Measurements from ENCODE around the gene SGCB.

Gene SGCB

DNA sequence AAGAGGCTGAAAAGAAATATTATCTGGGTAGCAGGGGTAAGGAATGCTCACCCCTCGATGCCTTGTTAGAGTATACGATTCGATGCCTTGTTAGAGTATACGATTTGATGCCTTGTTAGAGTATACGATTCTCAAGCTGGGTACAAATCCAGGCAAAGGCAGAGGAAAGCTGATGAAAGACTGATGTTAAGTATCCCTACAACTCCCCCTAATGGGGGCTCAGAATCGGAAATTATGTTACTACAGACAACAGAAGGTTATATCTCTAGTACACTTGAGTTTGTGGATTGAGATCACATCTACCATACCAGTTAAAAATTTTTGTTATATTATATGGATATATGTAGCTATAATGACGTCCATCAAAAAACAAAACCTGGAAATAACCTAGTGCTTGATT lies 22.7 kb downstream of the SGCB start:
- no peak overlapping the region for H3K27ac ChIP-seq (replicated peaks; ENCODE audit: low read length)
- no peak overlapping the region for H2BK15ac ChIP-seq (ENCODE audit: low read length)
- H3K18ac ChIP-seq (ENCODE audit: low read length), result no peak overlapping the region
- H3K4me1 ChIP-seq (ENCODE audit: control insufficient read depth in 2 of 2, insufficient read depth in 1 of 2, low read depth in 1 of 2, low read length in 2 of 2), result no peaks in the 10 kb centered on the region
- no peak overlapping the region for H3K4me3 ChIP-seq (ENCODE audit: low read length in 2 of 2)
- H2BK120ac ChIP-seq (ENCODE audit: low read depth, low read length), result no peak overlapping the region
- no peaks in the 10 kb centered on the region for H3K27me3 ChIP-seq (ENCODE audit: control insufficient read depth in 3 of 3, insufficient read depth in 3 of 3, low read depth in 1 of 3, low read length in 3 of 3)
- H3K4me2 ChIP-seq (ENCODE audit: insufficient read depth, low read length, poor library complexity, severe bottlenecking), result no peak overlapping the region
- H3K36me3 ChIP-seq (replicated peaks in 1 of 2; ENCODE audit: control insufficient read depth in 2 of 2, insufficient read depth in 2 of 2, low read length in 2 of 2), result peaks cover 0 to 2% of the 10 kb centered on the region in 2 donors
- H3K9ac ChIP-seq (ENCODE audit: low read depth, low read length, poor library complexity), result no peak overlapping the region
- H4K8ac ChIP-seq (ENCODE audit: low read depth, low read length), result no peak overlapping the region
- no peaks in the 10 kb centered on the region for H3K79me1 ChIP-seq (ENCODE audit: low read depth, low read length)
- H3K9me3 ChIP-seq (replicated peaks in 1 of 2; ENCODE audit: control insufficient read depth in 2 of 2, insufficient read depth in 1 of 2, low read depth in 1 of 2, low read length in 2 of 2), result no peaks in the 10 kb centered on the region
- H3K23ac ChIP-seq (ENCODE audit: low read depth, low read length, poor library complexity), result no peak overlapping the region
- peak overlapping the region; percentile 11 for H2AFZ ChIP-seq (ENCODE audit: low read length)
- H2BK12ac ChIP-seq (ENCODE audit: low read length), result no peak overlapping the region
- no peak overlapping the region for H2AK5ac ChIP-seq (ENCODE audit: low read depth, low read length)
- H4K91ac ChIP-seq (ENCODE audit: low read depth, low read length, poor library complexity), result no peak overlapping the region
- H2BK5ac ChIP-seq (ENCODE audit: low read length), result no peak overlapping the region
- no peak overlapping the region for H3K4ac ChIP-seq (ENCODE audit: low read length)
- no CpG with 5 or more reads among the region's 7 CpGs for WGBS, 2 donors (ENCODE audit: extremely low coverage in 2 of 2, insufficient read length in 2 of 2, insufficient replicate concordance in 1 of 2)
- DNase-seq (ENCODE audit: low spot score), result no peak
- no peak overlapping the region for H3K14ac ChIP-seq (ENCODE audit: low read length)

- H3K9ac ChIP-seq (ENCODE audit: low read depth, low read length, poor library complexity), result no peak overlapping the region
- WGBS, 2 donors (ENCODE audit: extremely low coverage in 2 of 2, insufficient read length in 2 of 2, insufficient replicate concordance in 1 of 2), result no CpG with 5 or more reads among the region's 1 CpG
- H2BK5ac ChIP-seq (ENCODE audit: low read length), result no peak overlapping the region
- H2AK5ac ChIP-seq (ENCODE audit: low read depth, low read length), result no peak overlapping the region
- no peak overlapping the region for H4K91ac ChIP-seq (ENCODE audit: low read depth, low read length, poor library complexity)
- H2AFZ ChIP-seq (ENCODE audit: low read length), result peak overlapping the region; percentile 11
- H3K79me1 ChIP-seq (ENCODE audit: low read depth, low read length), result no peaks in the 10 kb centered on the region
- no peaks in the 10 kb centered on the region for H3K36me3 ChIP-seq (replicated peaks in 1 of 2; ENCODE audit: control insufficient read depth in 2 of 2, insufficient read depth in 2 of 2, low read length in 2 of 2)
- no peaks in the 10 kb centered on the region for H3K9me3 ChIP-seq (replicated peaks in 1 of 2; ENCODE audit: control insufficient read depth in 2 of 2, insufficient read depth in 1 of 2, low read depth in 1 of 2, low read length in 2 of 2)
- H3K14ac ChIP-seq (ENCODE audit: low read length), result no peak overlapping the region
- no peak overlapping the region for H3K27ac ChIP-seq (replicated peaks; ENCODE audit: low read length)
- H3K4me2 ChIP-seq (ENCODE audit: insufficient read depth, low read length, poor library complexity, severe bottlenecking), result no peak overlapping the region
- no peak for DNase-seq (ENCODE audit: low spot score)
- no peak overlapping the region for H4K8ac ChIP-seq (ENCODE audit: low read depth, low read length)
- H3K4me3 ChIP-seq (ENCODE audit: low read length in 2 of 2), result no peak overlapping the region
- no peak overlapping the region for H2BK12ac ChIP-seq (ENCODE audit: low read length)
- no peak overlapping the region for H2BK15ac ChIP-seq (ENCODE audit: low read length)
- no peak overlapping the region for H3K4ac ChIP-seq (ENCODE audit: low read length)
- no peak overlapping the region for H3K18ac ChIP-seq (ENCODE audit: low read length)
- no peak overlapping the region for H3K23ac ChIP-seq (ENCODE audit: low read depth, low read length, poor library complexity)
- no peak overlapping the region for H2BK120ac ChIP-seq (ENCODE audit: low read depth, low read length)
- no peaks in the 10 kb centered on the region for H3K27me3 ChIP-seq (ENCODE audit: control insufficient read depth in 3 of 3, insufficient read depth in 3 of 3, low read depth in 1 of 3, low read length in 3 of 3)
- no peaks in the 10 kb centered on the region for H3K4me1 ChIP-seq (ENCODE audit: control insufficient read depth in 2 of 2, insufficient read depth in 1 of 2, low read depth in 1 of 2, low read length in 2 of 2)
Measured at GRCh38 chr4:52014903-52015302, 23.2 kb downstream of the SGCB start.

GRCh38 chr4:52012651-52013050 lies 25.4 kb downstream of the SGCB start:
- Histone ChIP-seq H2BK15ac (ENCODE audit: low read length) (no peak overlapping the region), H2BK5ac (ENCODE audit: low read length) (no peak overlapping the region), H3K4me3 (ENCODE audit: low read length in 2 of 2) (no peak overlapping the region), H3K9me3 (replicated peaks in 1 of 2; ENCODE audit: control insufficient read depth in 2 of 2, insufficient read depth in 1 of 2, low read depth in 1 of 2, low read length in 2 of 2) (no peaks in the 10 kb centered on the region), H3K27me3 (ENCODE audit: control insufficient read depth in 3 of 3, insufficient read depth in 3 of 3, low read depth in 1 of 3, low read length in 3 of 3) (no peaks in the 10 kb centered on the region), H3K9ac (ENCODE audit: low read depth, low read length, poor library complexity) (no peak overlapping the region), H3K79me1 (ENCODE audit: low read depth, low read length) (no peaks in the 10 kb centered on the region), H3K4ac (ENCODE audit: low read length) (no peak overlapping the region), H2BK120ac (ENCODE audit: low read depth, low read length) (no peak overlapping the region), H2AFZ (ENCODE audit: low read length) (no peak overlapping the region), H2AK5ac (ENCODE audit: low read depth, low read length) (no peak overlapping the region), H3K36me3 (replicated peaks in 1 of 2; ENCODE audit: control insufficient read depth in 2 of 2, insufficient read depth in 2 of 2, low read length in 2 of 2) (no peaks in the 10 kb centered on the region), H3K18ac (ENCODE audit: low read length) (no peak overlapping the region), H3K4me1 (ENCODE audit: control insufficient read depth in 2 of 2, insufficient read depth in 1 of 2, low read depth in 1 of 2, low read length in 2 of 2) (no peaks in the 10 kb centered on the region), H2BK12ac (ENCODE audit: low read length) (no peak overlapping the region), H4K8ac (ENCODE audit: low read depth, low read length) (no peak overlapping the region), H4K91ac (ENCODE audit: low read depth, low read length, poor library complexity) (no peak overlapping the region), H3K14ac (ENCODE audit: low read length) (no peak overlapping the region), H3K23ac (ENCODE audit: low read depth, low read length, poor library complexity) (no peak overlapping the region), H3K27ac (replicated peaks; ENCODE audit: low read length) (no peak overlapping the region), H3K4me2 (ENCODE audit: insufficient read depth, low read length, poor library complexity, severe bottlenecking) (no peak overlapping the region)
- WGBS, 2 donors (ENCODE audit: extremely low coverage in 2 of 2, insufficient read length in 2 of 2, insufficient replicate concordance in 1 of 2), result no CpG with 5 or more reads among the region's 1 CpG
- DNase-seq (ENCODE audit: low spot score), result no peak

- Histone ChIP-seq H4K8ac (ENCODE audit: low read depth, low read length) (no peak overlapping the region), H3K27ac (replicated peaks; ENCODE audit: low read length) (no peak overlapping the region), H2BK5ac (ENCODE audit: low read length) (no peak overlapping the region), H3K18ac (ENCODE audit: low read length) (no peak overlapping the region), H2AK5ac (ENCODE audit: low read depth, low read length) (no peak overlapping the region), H3K4me2 (ENCODE audit: insufficient read depth, low read length, poor library complexity, severe bottlenecking) (no peak overlapping the region), H4K91ac (ENCODE audit: low read depth, low read length, poor library complexity) (no peak overlapping the region), H3K4me1 (ENCODE audit: control insufficient read depth in 2 of 2, insufficient read depth in 1 of 2, low read depth in 1 of 2, low read length in 2 of 2) (no peaks in the 10 kb centered on the region), H2BK120ac (ENCODE audit: low read depth, low read length) (no peak overlapping the region), H2AFZ (ENCODE audit: low read length) (no peak overlapping the region), H3K4me3 (ENCODE audit: low read length in 2 of 2) (no peak overlapping the region), H2BK12ac (ENCODE audit: low read length) (no peak overlapping the region), H3K23ac (ENCODE audit: low read depth, low read length, poor library complexity) (no peak overlapping the region), H3K9me3 (replicated peaks in 1 of 2; ENCODE audit: control insufficient read depth in 2 of 2, insufficient read depth in 1 of 2, low read depth in 1 of 2, low read length in 2 of 2) (no peaks in the 10 kb centered on the region), H3K79me1 (ENCODE audit: low read depth, low read length) (no peaks in the 10 kb centered on the region), H3K36me3 (replicated peaks in 1 of 2; ENCODE audit: control insufficient read depth in 2 of 2, insufficient read depth in 2 of 2, low read length in 2 of 2) (no peaks in the 10 kb centered on the region), H3K4ac (ENCODE audit: low read length) (no peak overlapping the region), H3K14ac (ENCODE audit: low read length) (no peak overlapping the region), H3K27me3 (ENCODE audit: control insufficient read depth in 3 of 3, insufficient read depth in 3 of 3, low read depth in 1 of 3, low read length in 3 of 3) (no peaks in the 10 kb centered on the region), H2BK15ac (ENCODE audit: low read length) (no peak overlapping the region), H3K9ac (ENCODE audit: low read depth, low read length, poor library complexity) (no peak overlapping the region)
- no peak for DNase-seq (ENCODE audit: low spot score)
- no CpG with 5 or more reads among the region's 2 CpGs for WGBS, 2 donors (ENCODE audit: extremely low coverage in 2 of 2, insufficient read length in 2 of 2, insufficient replicate concordance in 1 of 2)
Measured at GRCh38 chr4:52010986-52011385, 27.1 kb downstream of the SGCB start.

Data from neuronal stem cell (in vitro differentiated cells).